Keratinocyte (primary cell): Measurements from ENCODE around the gene PRELID1.

Experiments
- EZH2 ChIP-seq: IDR thresholded peaks from one replicate; pipeline ENCODE4 v1.6.1; 2012; ENCODE audit warnings: inconsistent platforms, mild to moderate bottlenecking, low read length, moderate library complexity
- TF ChIP-seq, protein P1 (sequence below), 3 experiments: IDR thresholded peaks in 1 of 3; conservative IDR thresholded peaks in 1 of 3; optimal IDR thresholded peaks in 1 of 3; 2 replicates in 2 of 3; 3 replicates in 1 of 3; pipeline versions ENCODE3 to v1.5.1; 2011; ENCODE audit warnings: low read length in 3 of 3, mild to moderate bottlenecking in 3 of 3, moderate library complexity in 2 of 3, control low read depth in 1 of 3, inconsistent platforms in 1 of 3; ENCODE audit not compliant: insufficient read depth in 2 of 3; ENCODE audit errors: extremely low read depth in 1 of 3

DNA sequence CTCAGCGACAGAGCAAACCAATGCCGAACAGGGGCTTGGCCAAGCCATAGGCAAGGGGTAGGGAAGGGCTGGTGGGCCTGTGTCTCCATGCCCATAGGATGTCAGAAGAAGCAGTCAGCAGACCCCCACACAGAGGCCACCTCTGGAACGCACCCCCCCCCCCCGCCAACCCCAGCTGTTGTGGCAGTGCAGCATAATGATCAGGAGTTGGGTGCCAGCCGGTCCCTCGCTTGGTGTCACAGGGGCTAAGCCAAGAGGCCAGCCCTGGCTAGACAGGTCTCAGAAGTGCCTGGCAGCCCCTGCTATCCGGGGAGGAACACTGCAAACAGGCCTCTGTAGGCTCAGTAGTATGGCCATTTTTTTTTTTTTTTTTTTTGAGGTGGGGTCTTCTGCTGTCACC is 11.8 kb downstream of the PRELID1 start:
- TF ChIP-seq, protein P1, sequence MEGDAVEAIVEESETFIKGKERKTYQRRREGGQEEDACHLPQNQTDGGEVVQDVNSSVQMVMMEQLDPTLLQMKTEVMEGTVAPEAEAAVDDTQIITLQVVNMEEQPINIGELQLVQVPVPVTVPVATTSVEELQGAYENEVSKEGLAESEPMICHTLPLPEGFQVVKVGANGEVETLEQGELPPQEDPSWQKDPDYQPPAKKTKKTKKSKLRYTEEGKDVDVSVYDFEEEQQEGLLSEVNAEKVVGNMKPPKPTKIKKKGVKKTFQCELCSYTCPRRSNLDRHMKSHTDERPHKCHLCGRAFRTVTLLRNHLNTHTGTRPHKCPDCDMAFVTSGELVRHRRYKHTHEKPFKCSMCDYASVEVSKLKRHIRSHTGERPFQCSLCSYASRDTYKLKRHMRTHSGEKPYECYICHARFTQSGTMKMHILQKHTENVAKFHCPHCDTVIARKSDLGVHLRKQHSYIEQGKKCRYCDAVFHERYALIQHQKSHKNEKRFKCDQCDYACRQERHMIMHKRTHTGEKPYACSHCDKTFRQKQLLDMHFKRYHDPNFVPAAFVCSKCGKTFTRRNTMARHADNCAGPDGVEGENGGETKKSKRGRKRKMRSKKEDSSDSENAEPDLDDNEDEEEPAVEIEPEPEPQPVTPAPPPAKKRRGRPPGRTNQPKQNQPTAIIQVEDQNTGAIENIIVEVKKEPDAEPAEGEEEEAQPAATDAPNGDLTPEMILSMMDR (optimal IDR thresholded peaks at IDR 0.05 in 1 of 3, IDR thresholded peaks at IDR 0.05 in 1 of 3, conservative IDR thresholded peaks at IDR 0.05 in 1 of 3; ENCODE audit: extremely low read depth in 1 of 3, insufficient read depth in 2 of 3, low read length in 3 of 3) = no peak
- TF ChIP-seq EZH2 = no peak
